ENCODE measurements around the gene PRODH. TPM values are rescaled to one million over a fixed set of nuclear protein-coding genes. Genes with fewer than 3 reads are reported as not detected.
"Not testable (repeated sequence)": the region's sequence is repeated elsewhere in the genome, so short reads cannot be mapped to it uniquely, and the experiment has no call there.

The PRODH gene
- total RNA-seq, 4 donors from 2014 or later, result 3.5 to 14.2 (median 9.3) TPM

DNA sequence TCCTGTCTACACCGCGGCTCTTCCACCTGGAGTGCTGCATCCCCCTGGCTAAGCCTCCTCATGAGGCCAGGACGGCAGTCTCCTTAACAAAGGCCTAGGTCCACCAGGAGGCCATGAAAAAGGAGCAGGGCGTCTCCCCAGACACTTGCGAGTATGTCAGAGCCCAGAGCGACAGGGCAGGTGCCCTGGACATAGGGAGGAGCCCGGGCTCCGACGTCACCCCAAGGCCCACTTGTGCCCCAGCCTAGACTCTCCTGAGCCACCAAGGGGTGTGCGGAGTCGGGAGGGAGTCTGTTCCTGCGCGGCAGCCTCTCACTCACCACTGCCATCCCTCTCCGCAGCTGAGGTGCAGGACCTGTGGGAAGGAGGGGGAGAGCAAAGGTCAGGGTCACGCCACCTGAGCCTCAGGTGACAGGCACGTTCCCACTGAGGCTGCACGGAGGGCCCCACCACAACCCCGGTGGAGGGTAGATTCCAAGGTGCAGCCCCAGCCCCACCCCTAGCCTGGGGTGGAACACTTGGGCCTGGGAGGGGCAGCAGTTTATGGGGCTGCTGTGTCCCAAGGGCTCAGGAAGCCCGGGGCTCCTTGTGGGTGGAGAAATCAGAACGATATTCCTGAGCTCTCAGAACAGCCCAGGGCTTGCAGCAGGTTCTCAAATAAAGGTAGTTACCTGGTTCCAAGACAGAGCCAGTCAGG lies 10.6 kb downstream of the PRODH start:
- in situ Hi-C loops (cut with MboI; ENCODE audit: low pct_ligation_motif_present in 1 of 4, low pct_unique_long_range_greater_than_20kb in 1 of 4, low sequenced_read_pairs in 3 of 4) (no loop called here), intact Hi-C loops (cut with DNase I; ENCODE audit: low total_unique reads) (no loop called here)
- no peaks in the 10 kb centered on the region for H3K9me3 ChIP-seq
- no peaks in the 10 kb centered on the region for H3K27me3 ChIP-seq
- no peak overlapping the region for H3K4me3 ChIP-seq
- no peak for DNase-seq
- no CpG with 5 or more reads among the region's 20 CpGs for WGBS, 2 donors (ENCODE audit: low coverage in 1 of 2)
- H3K27ac ChIP-seq, result no peak overlapping the region
- TF ChIP-seq POLR2A (IDR thresholded peaks at IDR 0.05) (no peak), EP300 (IDR thresholded peaks at IDR 0.05; ENCODE audit: low read depth) (no peak), POLR2AphosphoS5 (IDR thresholded peaks at IDR 0.05) (no peak)
- TF ChIP-seq, protein P1, sequence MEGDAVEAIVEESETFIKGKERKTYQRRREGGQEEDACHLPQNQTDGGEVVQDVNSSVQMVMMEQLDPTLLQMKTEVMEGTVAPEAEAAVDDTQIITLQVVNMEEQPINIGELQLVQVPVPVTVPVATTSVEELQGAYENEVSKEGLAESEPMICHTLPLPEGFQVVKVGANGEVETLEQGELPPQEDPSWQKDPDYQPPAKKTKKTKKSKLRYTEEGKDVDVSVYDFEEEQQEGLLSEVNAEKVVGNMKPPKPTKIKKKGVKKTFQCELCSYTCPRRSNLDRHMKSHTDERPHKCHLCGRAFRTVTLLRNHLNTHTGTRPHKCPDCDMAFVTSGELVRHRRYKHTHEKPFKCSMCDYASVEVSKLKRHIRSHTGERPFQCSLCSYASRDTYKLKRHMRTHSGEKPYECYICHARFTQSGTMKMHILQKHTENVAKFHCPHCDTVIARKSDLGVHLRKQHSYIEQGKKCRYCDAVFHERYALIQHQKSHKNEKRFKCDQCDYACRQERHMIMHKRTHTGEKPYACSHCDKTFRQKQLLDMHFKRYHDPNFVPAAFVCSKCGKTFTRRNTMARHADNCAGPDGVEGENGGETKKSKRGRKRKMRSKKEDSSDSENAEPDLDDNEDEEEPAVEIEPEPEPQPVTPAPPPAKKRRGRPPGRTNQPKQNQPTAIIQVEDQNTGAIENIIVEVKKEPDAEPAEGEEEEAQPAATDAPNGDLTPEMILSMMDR (IDR thresholded peaks at IDR 0.05), result no peak
- no peaks in the 10 kb centered on the region for H3K4me1 ChIP-seq
- no peaks in the 10 kb centered on the region for H3K36me3 ChIP-seq

DNA sequence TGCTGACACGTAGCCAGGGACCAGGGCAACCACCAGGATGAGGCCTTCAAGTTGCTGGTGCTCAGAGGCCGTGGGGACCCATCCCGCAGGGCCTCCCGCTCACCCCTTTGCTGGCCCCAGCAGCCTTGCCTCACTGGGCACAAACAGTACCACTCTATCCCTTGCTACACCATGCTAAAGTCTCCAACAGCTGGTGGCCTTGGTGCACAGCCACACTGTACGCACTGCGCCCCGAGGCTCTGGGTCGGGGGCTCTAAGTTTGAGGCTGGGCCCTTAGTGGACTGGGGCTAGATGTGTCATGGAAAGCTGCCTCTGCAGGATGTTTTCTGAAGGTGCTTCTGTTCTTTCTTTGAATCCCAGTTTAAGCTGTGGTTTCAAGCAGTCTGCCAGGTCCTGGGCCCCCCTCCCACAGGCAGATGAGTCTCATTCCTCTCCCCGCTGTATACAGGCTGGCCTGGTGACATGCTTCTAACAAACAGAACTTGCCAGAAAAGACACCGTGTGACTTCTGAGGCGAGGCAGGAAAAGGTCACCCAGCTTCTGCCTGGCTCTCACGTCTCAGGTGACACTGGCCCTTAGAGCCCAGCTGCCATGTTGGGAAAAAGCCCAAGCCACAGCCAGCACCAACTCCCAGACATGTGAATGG lies 15.7 kb downstream of the PRODH start:
- H3K4me1 ChIP-seq; H3K9me3 ChIP-seq; in situ Hi-C loops (cut with MboI; ENCODE audit: low pct_ligation_motif_present in 1 of 4, low pct_unique_long_range_greater_than_20kb in 1 of 4, low sequenced_read_pairs in 3 of 4); H3K27ac ChIP-seq; H3K27me3 ChIP-seq; DNase-seq; H3K4me3 ChIP-seq; intact Hi-C loops (cut with DNase I; ENCODE audit: low total_unique reads); H3K36me3 ChIP-seq: not testable (repeated sequence)
- WGBS, 2 donors (ENCODE audit: low coverage in 1 of 2), result no CpG with 5 or more reads among the region's 12 CpGs

DNA sequence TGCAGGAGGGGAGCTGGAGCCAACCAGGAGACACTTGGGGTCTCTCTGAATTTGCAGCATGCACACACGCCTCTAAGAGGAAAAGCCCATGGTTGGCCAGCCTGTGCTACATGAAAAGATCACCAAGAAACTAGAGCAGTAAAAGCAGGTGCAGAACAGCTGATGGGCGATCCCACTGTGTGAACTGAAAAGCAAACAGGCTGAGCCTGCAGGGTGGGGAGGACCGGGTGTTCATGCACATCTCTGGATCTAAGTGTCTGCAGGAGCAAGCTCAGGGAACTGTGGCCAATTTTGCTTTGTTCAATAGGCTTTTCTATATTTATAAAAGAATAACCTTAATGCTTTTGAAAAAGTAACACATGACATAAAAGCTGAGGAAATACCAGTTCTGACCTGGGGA lies 18.3 kb downstream of the PRODH start:
- H3K27me3 ChIP-seq; in situ Hi-C loops (cut with MboI; ENCODE audit: low pct_ligation_motif_present in 1 of 4, low pct_unique_long_range_greater_than_20kb in 1 of 4, low sequenced_read_pairs in 3 of 4); H3K36me3 ChIP-seq; DNase-seq; H3K4me1 ChIP-seq; H3K9me3 ChIP-seq; H3K27ac ChIP-seq; intact Hi-C loops (cut with DNase I; ENCODE audit: low total_unique reads); H3K4me3 ChIP-seq: not testable (repeated sequence)
- whole genome bisulfite sequencing, 2 donors (ENCODE audit: low coverage in 1 of 2), result 60% methylated on average over 2 of the region's 3 CpGs; no CpG with 5 or more reads in 1 of the 2 donors

DNA sequence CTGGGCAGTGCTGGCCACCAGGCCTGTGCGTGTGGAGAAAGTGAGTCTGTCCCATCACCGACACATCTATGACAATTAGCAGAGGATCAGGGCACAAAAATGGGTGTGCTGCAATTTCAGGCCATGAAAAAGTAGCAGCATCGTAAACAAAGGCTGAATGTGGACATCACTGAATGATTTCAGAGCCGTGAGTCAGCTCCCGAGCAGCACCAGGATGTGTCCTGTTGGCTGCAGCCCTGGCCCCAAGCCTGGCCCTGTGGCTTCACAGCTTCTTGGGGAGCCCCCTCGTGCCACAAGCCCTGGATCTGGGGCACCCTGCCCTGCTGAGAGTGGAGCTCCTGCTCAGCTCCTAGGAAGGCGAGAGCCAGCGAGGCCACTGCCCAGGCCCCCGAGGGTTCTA lies 20.5 kb downstream of the PRODH start:
- H3K4me1 ChIP-seq; H3K9me3 ChIP-seq; H3K27me3 ChIP-seq; H3K27ac ChIP-seq; H3K4me3 ChIP-seq; H3K36me3 ChIP-seq; intact Hi-C loops (cut with DNase I; ENCODE audit: low total_unique reads); DNase-seq; in situ Hi-C loops (cut with MboI; ENCODE audit: low pct_ligation_motif_present in 1 of 4, low pct_unique_long_range_greater_than_20kb in 1 of 4, low sequenced_read_pairs in 3 of 4): not testable (repeated sequence)
- WGBS, 2 donors (ENCODE audit: low coverage in 1 of 2), result no CpG with 5 or more reads among the region's 9 CpGs

DNA sequence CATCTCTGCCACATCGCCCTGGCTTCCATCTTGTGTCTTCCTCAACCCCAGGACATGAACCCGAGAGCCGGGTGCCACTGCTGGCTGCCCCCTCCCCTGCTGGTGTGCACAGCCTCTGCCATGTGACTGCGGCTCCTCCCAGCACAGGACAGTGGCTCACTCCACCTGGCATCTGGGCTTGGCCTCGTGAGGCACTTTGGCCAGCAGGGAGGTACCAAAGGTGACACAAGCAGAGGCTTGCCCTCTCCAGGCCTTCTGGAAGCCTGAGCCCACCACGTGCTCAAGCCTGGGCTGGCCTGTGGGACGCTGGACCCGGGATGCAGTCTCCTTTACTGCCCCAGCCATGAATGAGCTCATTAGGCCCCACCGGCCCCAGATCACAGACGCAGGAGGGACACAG lies 21.5 kb downstream of the PRODH start:
- H3K27me3 ChIP-seq; H3K27ac ChIP-seq; H3K4me3 ChIP-seq; in situ Hi-C loops (cut with MboI; ENCODE audit: low pct_ligation_motif_present in 1 of 4, low pct_unique_long_range_greater_than_20kb in 1 of 4, low sequenced_read_pairs in 3 of 4); H3K36me3 ChIP-seq; H3K9me3 ChIP-seq; H3K4me1 ChIP-seq; intact Hi-C loops (cut with DNase I; ENCODE audit: low total_unique reads); DNase-seq: not testable (repeated sequence)
- WGBS, 2 donors (ENCODE audit: low coverage in 1 of 2), result no CpG with 5 or more reads among the region's 10 CpGs

DNA sequence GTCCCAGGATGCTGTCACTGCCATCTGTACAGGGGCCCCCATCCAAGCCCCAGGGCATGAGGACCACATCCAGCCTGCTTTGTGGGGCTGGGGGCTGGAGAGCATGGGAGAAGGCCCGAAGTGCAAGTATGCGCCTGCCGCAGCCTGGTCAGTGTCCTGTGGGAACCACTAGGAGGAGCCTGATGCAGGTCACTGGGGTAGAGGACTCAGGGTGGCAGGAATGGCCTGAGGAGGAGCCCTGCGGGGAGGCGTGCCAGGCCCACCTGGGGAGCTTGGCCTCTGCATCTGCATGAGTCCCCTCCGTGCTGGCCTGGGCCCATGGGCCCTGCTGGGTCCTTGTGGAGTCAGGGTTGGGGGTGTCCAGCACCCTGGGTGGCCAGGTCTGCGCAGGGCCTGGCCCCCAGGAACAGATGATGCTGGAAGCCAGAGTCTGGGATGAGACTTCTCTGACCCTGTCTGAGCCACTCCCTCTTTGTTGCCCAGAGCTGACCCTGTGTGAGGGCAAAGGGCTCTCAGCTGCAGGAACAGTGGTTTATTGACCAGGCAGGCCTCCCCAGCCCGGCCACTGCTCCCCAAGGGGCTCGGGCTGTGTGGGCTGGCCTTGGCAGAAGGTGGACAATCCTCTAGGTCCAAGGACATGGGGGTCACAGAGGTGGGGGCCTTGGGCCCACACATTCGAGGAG lies 23.7 kb downstream of the PRODH start:
- H3K4me1 ChIP-seq; H3K36me3 ChIP-seq; in situ Hi-C loops (cut with MboI; ENCODE audit: low pct_ligation_motif_present in 1 of 4, low pct_unique_long_range_greater_than_20kb in 1 of 4, low sequenced_read_pairs in 3 of 4); H3K27me3 ChIP-seq; H3K4me3 ChIP-seq; H3K9me3 ChIP-seq; H3K27ac ChIP-seq; intact Hi-C loops (cut with DNase I; ENCODE audit: low total_unique reads); DNase-seq: not testable (repeated sequence)
- no CpG with 5 or more reads among the region's 10 CpGs for WGBS, 2 donors (ENCODE audit: low coverage in 1 of 2)

DNA sequence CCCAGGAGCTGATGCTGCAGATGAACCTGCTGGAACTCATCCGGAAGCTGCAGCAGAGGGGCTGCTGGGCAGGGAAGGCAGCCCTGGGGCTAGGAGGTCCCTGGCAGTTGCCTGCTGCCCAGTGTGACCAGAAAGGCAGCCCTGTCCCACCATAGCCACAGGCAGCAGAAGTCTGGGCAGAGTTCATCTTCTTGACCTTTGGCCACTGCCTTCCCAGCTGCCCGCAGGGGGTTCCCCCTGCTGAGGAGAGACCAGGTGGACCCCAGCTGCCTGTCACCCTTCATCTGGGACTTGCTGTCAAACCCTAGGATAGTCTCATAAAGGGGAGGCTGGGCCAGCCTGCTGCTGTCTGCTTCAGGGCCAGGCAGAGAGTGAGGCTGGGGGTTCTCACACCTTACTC lies 24.6 kb downstream of the PRODH start:
- H3K4me1 ChIP-seq; H3K27me3 ChIP-seq; H3K9me3 ChIP-seq; H3K4me3 ChIP-seq; H3K27ac ChIP-seq; in situ Hi-C loops (cut with MboI; ENCODE audit: low pct_ligation_motif_present in 1 of 4, low pct_unique_long_range_greater_than_20kb in 1 of 4, low sequenced_read_pairs in 3 of 4); intact Hi-C loops (cut with DNase I; ENCODE audit: low total_unique reads); H3K36me3 ChIP-seq; DNase-seq: not testable (repeated sequence)
- no CpG with 5 or more reads among the region's 2 CpGs for WGBS, 2 donors (ENCODE audit: low coverage in 1 of 2)

Measured in transverse colon (tissue), 4 donors.